Neutrophil (primary cell): ENCODE data around the gene JAM3.
"Not testable (repeated sequence)": the region's sequence is repeated elsewhere in the genome, so short reads cannot be mapped to it uniquely, and the experiment has no call there.

Experiments used
- H3K27ac ChIP-seq: fragments of 200-600 bp; sonication (generic); 2 replicates; pipeline ENCODE4 v1.5.1; 2016; ENCODE audit warnings: mild to moderate bottlenecking, moderate library complexity
- H3K27me3 ChIP-seq: fragments of 200-600 bp; sonication (generic); 2 replicates; pipeline ENCODE4 v1.6.0; 2016; ENCODE audit warnings: mild to moderate bottlenecking
- H3K36me3 ChIP-seq: fragments of 200-600 bp; sonication (generic); 2 replicates; pipeline ENCODE4 v1.5.1; 2017
- H3K4me1 ChIP-seq, 2 experiments: fragments of 200-600 bp in 1 of 2; sonication (generic) in 1 of 2; 1 replicate in 1 of 2; 2 replicates in 1 of 2; pipeline versions ENCODE4 v1.5.1 to v1.6.1; 2013 to 2016; ENCODE audit warnings: low read depth in 1 of 2, low read length in 1 of 2, mild to moderate bottlenecking in 1 of 2, moderate library complexity in 1 of 2; ENCODE audit not compliant: control insufficient read depth in 1 of 2, insufficient read depth in 1 of 2
- H3K4me3 ChIP-seq, 2 experiments: fragments of 200-600 bp in 1 of 2; sonication (generic) in 1 of 2; 1 replicate in 1 of 2; 2 replicates in 1 of 2; pipeline ENCODE4 v1.5.1; 2013 to 2016; ENCODE audit warnings: low read depth in 1 of 2, low read length in 1 of 2, mild to moderate bottlenecking in 1 of 2, moderate library complexity in 1 of 2
- H3K9me3 ChIP-seq: fragments of 200-600 bp; sonication (generic); 2 replicates; pipeline ENCODE4 v1.5.1; 2016
- TF ChIP-seq, protein P1 (sequence below): fragments of 200-600 bp; sonication (generic); IDR thresholded peaks from 2 replicates; pipeline ENCODE4 v1.5.1; 2016; ENCODE audit warnings: antibody characterized with exemption

JAM3 gene

DNA sequence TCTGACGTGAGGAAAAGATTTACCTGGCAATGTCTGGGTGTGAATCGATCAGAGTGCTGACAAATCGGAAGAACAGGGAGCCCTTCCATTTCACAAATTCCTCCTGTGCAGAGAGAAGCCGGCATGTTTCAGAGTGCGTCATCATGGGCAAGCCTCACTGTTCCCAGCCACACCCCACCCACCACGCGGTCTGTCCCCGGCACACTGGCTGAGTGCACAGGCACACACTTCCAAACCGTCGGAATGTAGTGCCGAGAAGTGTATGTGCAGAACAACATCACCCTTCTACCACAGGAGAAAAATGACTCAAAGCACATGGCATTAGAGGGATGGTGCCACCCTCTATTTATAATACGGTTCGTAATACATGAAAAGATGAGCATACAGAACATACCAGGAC lies 107.4 kb downstream of the JAM3 start:
- TF ChIP-seq, protein P1, sequence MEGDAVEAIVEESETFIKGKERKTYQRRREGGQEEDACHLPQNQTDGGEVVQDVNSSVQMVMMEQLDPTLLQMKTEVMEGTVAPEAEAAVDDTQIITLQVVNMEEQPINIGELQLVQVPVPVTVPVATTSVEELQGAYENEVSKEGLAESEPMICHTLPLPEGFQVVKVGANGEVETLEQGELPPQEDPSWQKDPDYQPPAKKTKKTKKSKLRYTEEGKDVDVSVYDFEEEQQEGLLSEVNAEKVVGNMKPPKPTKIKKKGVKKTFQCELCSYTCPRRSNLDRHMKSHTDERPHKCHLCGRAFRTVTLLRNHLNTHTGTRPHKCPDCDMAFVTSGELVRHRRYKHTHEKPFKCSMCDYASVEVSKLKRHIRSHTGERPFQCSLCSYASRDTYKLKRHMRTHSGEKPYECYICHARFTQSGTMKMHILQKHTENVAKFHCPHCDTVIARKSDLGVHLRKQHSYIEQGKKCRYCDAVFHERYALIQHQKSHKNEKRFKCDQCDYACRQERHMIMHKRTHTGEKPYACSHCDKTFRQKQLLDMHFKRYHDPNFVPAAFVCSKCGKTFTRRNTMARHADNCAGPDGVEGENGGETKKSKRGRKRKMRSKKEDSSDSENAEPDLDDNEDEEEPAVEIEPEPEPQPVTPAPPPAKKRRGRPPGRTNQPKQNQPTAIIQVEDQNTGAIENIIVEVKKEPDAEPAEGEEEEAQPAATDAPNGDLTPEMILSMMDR: no peak
- Histone ChIP-seq H3K9me3 (no peaks in the 10 kb centered on the region), H3K36me3 (peaks cover 82% of the 10 kb centered on the region), H3K27ac (no peak overlapping the region), H3K4me1 (no peaks in the 10 kb centered on the region), H3K4me3 (no peak overlapping the region), H3K27me3 (no peaks in the 10 kb centered on the region)

- H3K36me3 ChIP-seq: peaks cover 84% of the 10 kb centered on the region
These were observed 109.3 kb downstream of the JAM3 start for GRCh38 chr11:134178032-134178674.

GRCh38 chr11:134181707-134182106 lies 112.8 kb downstream of the JAM3 start:
- TF ChIP-seq, protein P1: no peak
- Histone ChIP-seq H3K27ac (no peak overlapping the region), H3K4me1 (no peaks in the 10 kb centered on the region), H3K27me3 (no peaks in the 10 kb centered on the region), H3K4me3 (no peak overlapping the region), H3K36me3 (peaks cover 89% of the 10 kb centered on the region), H3K9me3 (no peaks in the 10 kb centered on the region)

More at GRCh38 chr11:134178032-134178674, 109.3 kb downstream of the JAM3 start:
- Histone ChIP-seq H3K4me1 (no peaks in the 10 kb centered on the region), H3K4me3 (no peak overlapping the region), H3K27me3 (no peaks in the 10 kb centered on the region), H3K27ac (no peak overlapping the region), H3K9me3 (no peaks in the 10 kb centered on the region)
- TF ChIP-seq, protein P1: no peak

- not testable (repeated sequence) for H3K9me3 ChIP-seq, H3K4me3 ChIP-seq, H3K4me1 ChIP-seq, H3K27me3 ChIP-seq, H3K27ac ChIP-seq
- peaks cover 81% of the 10 kb centered on the region for H3K36me3 ChIP-seq
These were observed 119.2 kb downstream of the JAM3 start for GRCh38 chr11:134188092-134188491.

DNA sequence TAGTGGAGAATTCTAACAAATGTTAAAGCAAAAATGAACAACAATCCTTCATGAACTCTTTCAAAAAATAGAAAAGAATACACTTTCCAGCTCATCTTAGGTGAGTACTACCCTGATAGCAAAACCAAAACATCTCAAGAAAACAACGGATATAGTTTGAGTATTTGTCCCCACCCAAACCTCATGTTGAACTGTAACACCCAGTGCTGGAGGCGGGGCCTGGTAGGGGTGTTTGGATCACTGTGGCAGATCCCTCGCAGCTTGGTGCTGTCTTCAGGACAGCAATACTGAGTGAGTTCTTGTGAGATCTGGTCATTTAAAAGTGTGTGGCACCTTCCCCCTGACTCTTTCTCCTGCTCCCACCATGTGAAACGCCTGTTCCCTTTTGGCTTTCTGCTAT lies 127.9 kb downstream of the JAM3 start:
- H3K36me3 ChIP-seq: peaks cover 47% of the 10 kb centered on the region
- TF ChIP-seq, protein P1: no peak

GRCh38 chr11:134199531-134199930 lies 130.7 kb downstream of the JAM3 start:
- Histone ChIP-seq H3K36me3 (peaks cover 49% of the 10 kb centered on the region), H3K9me3 (no peaks in the 10 kb centered on the region), H3K27me3 (no peaks in the 10 kb centered on the region), H3K27ac (no peak overlapping the region), H3K4me1 (no peaks in the 10 kb centered on the region), H3K4me3 (no peak overlapping the region)
- TF ChIP-seq, protein P1: no peak

More for the DNA sequence above, 127.9 kb downstream of the JAM3 start:
- Histone ChIP-seq H3K27me3 (no peaks in the 10 kb centered on the region), H3K4me1 (no peaks in the 10 kb centered on the region), H3K4me3 (no peak overlapping the region), H3K27ac (no peak overlapping the region), H3K9me3 (no peaks in the 10 kb centered on the region)
